ENCODE measurements around the gene LOXHD1.

Gene LOXHD1

GRCh38 chr18:46497129-46497528 lies 159.9 kb downstream of the LOXHD1 start:
- H3K36me3 ChIP-seq (ENCODE audit: insufficient read depth, low read length) = no peaks in the 10 kb centered on the region
- no peaks in the 10 kb centered on the region for H3K4me1 ChIP-seq (ENCODE audit: insufficient read depth, low read length)
- no peak overlapping the region for H3K9ac ChIP-seq (ENCODE audit: low read depth, low read length)
- 0 out of 2 replicates have a peak, but pooled peaks cover 3% of the 10 kb centered on the region for H3K9me3 ChIP-seq (ENCODE audit: control insufficient read depth, insufficient read depth, low read length)

DNA sequence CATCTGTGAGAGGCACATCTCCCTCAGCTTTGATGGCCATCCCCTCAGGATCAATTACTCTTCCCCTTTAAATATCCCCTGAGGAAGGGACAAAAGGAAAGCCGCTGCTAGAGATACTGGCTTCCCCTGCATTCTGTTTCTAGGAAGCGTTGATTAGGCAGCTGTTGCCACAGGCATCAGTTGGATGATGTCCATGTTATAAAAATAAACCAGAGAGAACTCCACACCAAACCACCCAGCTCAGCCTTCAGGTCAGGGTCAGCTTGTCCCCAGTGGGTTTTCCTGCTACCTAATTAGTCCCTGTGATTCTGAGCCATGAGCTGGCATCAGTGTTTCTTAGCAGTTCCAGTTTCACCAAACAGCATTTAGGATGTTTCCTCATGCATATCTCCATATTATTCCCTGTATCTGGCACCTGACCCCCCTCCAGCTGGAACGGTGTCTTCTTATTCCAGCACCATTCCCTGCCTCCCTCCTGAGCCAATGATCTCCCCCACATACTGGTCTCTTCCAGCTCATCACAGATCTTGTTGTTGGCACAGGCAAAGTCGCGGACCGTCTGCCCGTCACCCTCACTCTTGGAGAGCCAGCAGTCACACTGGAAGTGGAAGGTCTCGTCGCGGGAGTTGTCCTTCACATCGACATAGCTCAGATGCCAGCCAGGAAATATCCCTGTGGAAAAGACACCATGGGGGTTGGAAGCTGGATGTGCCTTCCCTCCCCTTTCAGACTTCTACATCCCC lies 168.4 kb downstream of the LOXHD1 start:
- Histone ChIP-seq H3K9me3 (ENCODE audit: control insufficient read depth, insufficient read depth, low read length) (0 out of 2 replicates have a peak, but pooled peaks cover 3% of the 10 kb centered on the region), H3K36me3 (ENCODE audit: insufficient read depth, low read length) (no peaks in the 10 kb centered on the region), H3K9ac (ENCODE audit: low read depth, low read length) (no peak overlapping the region), H3K4me1 (ENCODE audit: insufficient read depth, low read length) (peaks cover 9% of the 10 kb centered on the region; the same call in 1 of the 2 replicates)

- Histone ChIP-seq H3K4me1 (ENCODE audit: insufficient read depth, low read length) (peaks cover 15% of the 10 kb centered on the region; the same call in 1 of the 2 replicates), H3K36me3 (ENCODE audit: insufficient read depth, low read length) (no peaks in the 10 kb centered on the region), H3K9me3 (ENCODE audit: control insufficient read depth, insufficient read depth, low read length) (no peaks in the 10 kb centered on the region), H3K9ac (ENCODE audit: low read depth, low read length) (no peak overlapping the region)
These were observed 171.3 kb downstream of the LOXHD1 start for GRCh38 chr18:46485675-46486194.

GRCh38 chr18:46484971-46485370 lies 172.0 kb downstream of the LOXHD1 start:
- H3K9ac ChIP-seq (ENCODE audit: low read depth, low read length) = peak overlapping the region; percentile 13; the same call in 1 of the 2 replicates
- H3K4me1 ChIP-seq (ENCODE audit: insufficient read depth, low read length) = peaks cover 15% of the 10 kb centered on the region; the same call in 1 of the 2 replicates
- no peaks in the 10 kb centered on the region for H3K36me3 ChIP-seq (ENCODE audit: insufficient read depth, low read length)
- no peaks in the 10 kb centered on the region for H3K9me3 ChIP-seq (ENCODE audit: control insufficient read depth, insufficient read depth, low read length)

DNA sequence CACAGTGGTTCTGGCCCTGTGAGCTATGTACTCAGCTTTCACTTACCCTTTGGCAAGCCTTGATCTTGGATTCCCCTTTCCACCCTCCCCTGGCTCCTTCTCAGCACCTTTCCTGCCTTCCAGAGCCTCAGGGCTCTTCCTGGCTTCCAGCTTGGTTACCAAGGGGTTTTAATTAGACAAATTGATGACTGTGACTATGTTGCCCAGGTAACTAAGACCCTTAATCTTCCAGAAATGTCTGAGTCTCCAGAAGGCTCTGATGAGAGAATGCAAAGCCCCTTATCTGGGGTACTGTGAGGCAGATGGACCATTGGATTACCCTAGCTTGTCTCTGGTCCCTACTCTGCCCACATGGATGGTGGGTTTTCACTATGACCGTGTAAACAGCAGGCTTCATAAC lies 174.2 kb downstream of the LOXHD1 start:
- Histone ChIP-seq H3K36me3 (ENCODE audit: insufficient read depth, low read length) (no peaks in the 10 kb centered on the region), H3K9ac (ENCODE audit: low read depth, low read length) (no peak overlapping the region), H3K4me1 (ENCODE audit: insufficient read depth, low read length) (peaks cover 15% of the 10 kb centered on the region; the same call in 1 of the 2 replicates), H3K9me3 (ENCODE audit: control insufficient read depth, insufficient read depth, low read length) (no peaks in the 10 kb centered on the region)

GRCh38 chr18:46481847-46482245 lies 175.2 kb downstream of the LOXHD1 start:
- no peaks in the 10 kb centered on the region for H3K36me3 ChIP-seq (ENCODE audit: insufficient read depth, low read length)

DNA sequence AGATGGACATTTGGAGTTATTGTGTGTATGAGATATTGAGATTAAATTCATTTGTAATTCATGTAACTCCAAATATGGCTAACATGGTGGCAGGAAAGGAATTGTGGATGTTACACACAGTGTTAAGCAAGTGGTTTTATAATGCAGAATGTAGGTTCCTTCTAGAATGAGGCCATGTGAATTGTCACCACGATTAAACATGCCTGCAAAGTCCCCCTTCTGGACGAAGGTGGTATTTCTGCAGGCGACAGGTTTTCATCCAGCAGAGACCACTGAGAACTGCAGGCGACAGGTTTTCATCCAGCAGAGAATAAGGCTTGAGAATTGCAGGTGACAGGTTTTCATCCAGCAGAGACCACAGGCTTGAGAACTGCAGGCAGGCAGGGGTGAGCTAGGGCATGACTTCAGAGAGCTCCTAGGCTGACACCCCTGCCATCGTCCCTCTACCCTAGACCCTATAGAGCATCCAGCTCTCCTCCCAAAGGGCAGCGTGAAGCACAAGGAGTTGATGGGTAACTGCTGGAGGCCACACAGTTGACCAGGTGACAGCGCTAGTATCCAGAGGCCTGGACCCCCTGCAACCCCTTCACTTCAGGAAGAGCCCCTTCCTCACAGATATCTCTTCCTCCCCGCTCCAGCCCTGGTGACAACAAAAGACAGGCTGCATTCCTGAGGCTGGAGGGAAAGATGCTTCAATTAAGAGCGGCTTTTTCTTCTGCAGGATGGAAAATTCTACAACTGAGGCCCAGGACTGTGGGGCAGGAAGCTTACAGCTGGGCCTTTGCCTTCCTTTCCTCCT lies 175.8 kb downstream of the LOXHD1 start:
- Histone ChIP-seq H3K9ac (ENCODE audit: low read depth, low read length) (no peak overlapping the region), H3K4me1 (ENCODE audit: insufficient read depth, low read length) (peaks cover 15% of the 10 kb centered on the region; the same call in 1 of the 2 replicates), H3K9me3 (ENCODE audit: control insufficient read depth, insufficient read depth, low read length) (no peaks in the 10 kb centered on the region), H3K36me3 (ENCODE audit: insufficient read depth, low read length) (no peaks in the 10 kb centered on the region)

More at GRCh38 chr18:46481847-46482245, 175.2 kb downstream of the LOXHD1 start:
- peaks cover 15% of the 10 kb centered on the region; the same call in 1 of the 2 replicates for H3K4me1 ChIP-seq (ENCODE audit: insufficient read depth, low read length)
- no peaks in the 10 kb centered on the region for H3K9me3 ChIP-seq (ENCODE audit: control insufficient read depth, insufficient read depth, low read length)
- no peak overlapping the region for H3K9ac ChIP-seq (ENCODE audit: low read depth, low read length)

- no peaks in the 10 kb centered on the region for H3K36me3 ChIP-seq (ENCODE audit: insufficient read depth, low read length)
- peaks cover 8% of the 10 kb centered on the region; the same call in 1 of the 2 replicates for H3K4me1 ChIP-seq (ENCODE audit: insufficient read depth, low read length)
- H3K9me3 ChIP-seq (ENCODE audit: control insufficient read depth, insufficient read depth, low read length) = no peaks in the 10 kb centered on the region
- H3K9ac ChIP-seq (ENCODE audit: low read depth, low read length) = no peak overlapping the region
These were observed 176.8 kb downstream of the LOXHD1 start for GRCh38 chr18:46480226-46480625.

GRCh38 chr18:46478796-46479195 lies 178.2 kb downstream of the LOXHD1 start:
- Histone ChIP-seq H3K9me3 (ENCODE audit: control insufficient read depth, insufficient read depth, low read length) (no peaks in the 10 kb centered on the region), H3K4me1 (ENCODE audit: insufficient read depth, low read length) (peaks cover 6% of the 10 kb centered on the region; the same call in 1 of the 2 replicates), H3K36me3 (ENCODE audit: insufficient read depth, low read length) (no peaks in the 10 kb centered on the region), H3K9ac (ENCODE audit: low read depth, low read length) (no peak overlapping the region)

DNA sequence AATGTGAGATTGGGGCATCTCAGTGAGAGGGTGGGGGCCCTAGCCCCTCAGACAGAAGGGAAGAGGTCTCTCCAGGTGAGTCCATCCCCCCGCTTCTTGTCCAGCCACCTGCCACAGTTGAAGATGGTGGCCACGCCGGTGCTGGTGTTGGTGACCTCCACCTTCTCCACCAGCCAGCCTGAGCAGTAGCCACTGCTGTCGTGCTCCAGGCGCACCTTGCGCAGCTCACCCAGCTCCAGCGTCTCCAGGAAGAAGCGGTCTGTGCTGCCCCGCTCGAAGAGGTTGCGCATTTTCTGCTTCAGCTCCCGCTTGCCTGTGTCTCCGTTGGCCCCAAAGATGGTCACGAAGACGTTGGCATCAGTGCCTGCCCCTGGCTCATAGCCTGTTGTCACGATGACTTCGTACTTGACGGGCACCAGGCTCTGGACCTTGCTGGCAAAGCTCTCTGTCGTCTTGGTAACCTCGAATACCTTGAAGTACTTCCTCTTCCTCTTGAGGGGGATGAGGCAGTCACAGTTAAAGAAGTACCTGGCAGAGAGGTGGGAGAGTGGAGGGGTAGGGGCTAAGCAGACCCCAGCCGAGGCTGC lies 179.5 kb downstream of the LOXHD1 start:
- H3K36me3 ChIP-seq (ENCODE audit: insufficient read depth, low read length) = no peaks in the 10 kb centered on the region
- no peaks in the 10 kb centered on the region for H3K9me3 ChIP-seq (ENCODE audit: control insufficient read depth, insufficient read depth, low read length)
- H3K4me1 ChIP-seq (ENCODE audit: insufficient read depth, low read length) = peaks cover 6% of the 10 kb centered on the region; the same call in 1 of the 2 replicates
- H3K9ac ChIP-seq (ENCODE audit: low read depth, low read length) = no peak overlapping the region

DNA sequence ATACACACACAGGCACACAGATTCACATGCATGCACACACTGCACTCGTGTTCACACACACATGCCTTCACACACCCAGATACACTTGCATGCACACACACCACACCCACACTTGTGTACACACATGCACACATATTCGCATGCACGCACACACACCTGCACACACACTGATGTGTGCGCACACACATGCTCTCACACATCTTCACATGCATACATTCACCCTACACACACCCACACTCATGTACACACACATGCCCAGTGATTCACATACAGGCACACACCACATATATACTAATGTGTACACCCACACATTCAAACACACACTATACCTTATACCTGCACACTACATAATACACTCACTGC lies 181.6 kb downstream of the LOXHD1 start:
- no peak overlapping the region for H3K9ac ChIP-seq (ENCODE audit: low read depth, low read length)
- H3K36me3 ChIP-seq (ENCODE audit: insufficient read depth, low read length) = no peaks in the 10 kb centered on the region
- H3K4me1 ChIP-seq (ENCODE audit: insufficient read depth, low read length) = no peaks in the 10 kb centered on the region
- no peaks in the 10 kb centered on the region for H3K9me3 ChIP-seq (ENCODE audit: control insufficient read depth, insufficient read depth, low read length)

- Histone ChIP-seq H3K36me3 (ENCODE audit: insufficient read depth, low read length) (no peaks in the 10 kb centered on the region), H3K9ac (ENCODE audit: low read depth, low read length) (no peak overlapping the region), H3K4me1 (ENCODE audit: insufficient read depth, low read length) (no peaks in the 10 kb centered on the region; the same call in 1 of the 2 replicates), H3K9me3 (ENCODE audit: control insufficient read depth, insufficient read depth, low read length) (no peaks in the 10 kb centered on the region)
These were observed 182.3 kb downstream of the LOXHD1 start for GRCh38 chr18:46474487-46475389.

DNA sequence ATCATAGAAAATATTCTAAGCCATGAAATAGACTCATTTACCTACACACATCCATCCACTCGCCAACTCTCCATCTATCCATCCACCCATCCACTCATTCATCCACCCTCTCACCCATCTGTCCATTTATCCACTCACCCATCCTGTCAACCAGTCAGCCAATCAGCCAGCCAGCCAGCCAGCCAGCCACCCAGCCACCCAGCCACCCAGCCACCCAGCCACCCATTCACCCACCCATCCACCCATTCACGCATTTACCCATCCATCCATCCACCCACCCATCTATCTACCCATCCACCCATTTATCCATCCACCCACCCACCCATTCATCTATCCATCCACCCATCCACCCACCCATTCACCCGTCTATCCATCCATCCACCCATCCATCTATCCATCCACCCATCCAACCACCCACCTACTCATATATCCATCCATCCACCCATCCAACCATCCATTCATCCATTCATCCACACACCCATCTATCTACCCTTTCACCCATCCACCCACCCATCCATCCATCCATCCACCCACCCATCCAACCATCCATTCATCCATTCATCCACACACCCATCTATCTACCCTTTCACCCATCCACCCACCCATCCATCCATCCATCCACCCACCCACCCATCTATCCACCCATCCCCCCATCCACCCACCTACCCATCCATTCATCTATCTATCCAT lies 185.1 kb downstream of the LOXHD1 start:
- Histone ChIP-seq H3K36me3 (ENCODE audit: insufficient read depth, low read length) (no peaks in the 10 kb centered on the region), H3K9ac (ENCODE audit: low read depth, low read length) (no peak overlapping the region), H3K4me1 (ENCODE audit: insufficient read depth, low read length) (peaks cover 7% of the 10 kb centered on the region; the same call in 1 of the 2 replicates), H3K9me3 (ENCODE audit: control insufficient read depth, insufficient read depth, low read length) (no peaks in the 10 kb centered on the region)
